ENCODE measurements around the gene SEC14L5.
"Not testable (repeated sequence)": the region's sequence is repeated elsewhere in the genome, so short reads cannot be mapped to it uniquely, and the experiment has no call there.

SEC14L5 gene

DNA sequence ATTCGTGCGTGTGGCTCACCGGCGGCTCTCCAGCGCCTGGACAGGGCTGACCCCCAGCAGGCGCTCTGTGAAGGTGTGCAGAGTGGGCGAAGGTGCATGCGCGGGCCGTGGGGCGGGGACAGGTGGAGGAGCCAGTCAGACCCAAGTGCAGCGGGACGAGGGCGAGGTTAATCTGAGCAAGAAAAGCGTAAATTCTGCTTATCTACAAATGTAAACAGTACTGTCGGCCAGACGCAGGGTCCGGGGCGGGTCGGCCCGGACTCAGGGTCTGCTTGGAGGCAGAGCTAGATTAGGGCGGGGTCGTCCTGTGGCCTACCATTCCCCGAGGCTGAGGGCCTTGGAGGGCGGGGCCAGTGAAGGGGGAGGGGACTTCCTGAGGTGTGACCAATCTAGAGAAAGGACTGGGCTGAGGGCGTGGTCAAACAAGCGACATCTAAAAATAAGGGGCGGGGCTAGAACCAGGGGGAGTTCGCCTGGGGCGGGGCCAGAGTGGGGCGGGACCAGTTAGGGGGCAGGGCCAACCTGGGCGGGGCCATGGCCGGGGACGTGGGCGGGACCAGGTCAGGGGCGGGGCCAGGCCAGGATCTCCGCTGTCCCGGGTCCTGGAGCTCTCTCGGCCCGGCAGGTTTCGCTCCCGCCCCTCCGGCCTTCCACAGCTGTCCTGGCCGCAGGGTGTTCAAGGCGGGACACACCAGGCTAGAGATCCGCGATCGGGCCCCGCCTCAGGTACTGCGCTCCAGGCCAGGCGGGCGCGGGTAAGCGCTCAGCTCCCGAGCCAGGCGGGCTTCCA is at the start of gene SEC14L5:
SEC14L5 (plus strand) TSS at position 611 of the 790 bp plus-strand sequence. CDS start 994 bp downstream, outside the sequence.
- DNase-seq = peak; percentile 98

DNA sequence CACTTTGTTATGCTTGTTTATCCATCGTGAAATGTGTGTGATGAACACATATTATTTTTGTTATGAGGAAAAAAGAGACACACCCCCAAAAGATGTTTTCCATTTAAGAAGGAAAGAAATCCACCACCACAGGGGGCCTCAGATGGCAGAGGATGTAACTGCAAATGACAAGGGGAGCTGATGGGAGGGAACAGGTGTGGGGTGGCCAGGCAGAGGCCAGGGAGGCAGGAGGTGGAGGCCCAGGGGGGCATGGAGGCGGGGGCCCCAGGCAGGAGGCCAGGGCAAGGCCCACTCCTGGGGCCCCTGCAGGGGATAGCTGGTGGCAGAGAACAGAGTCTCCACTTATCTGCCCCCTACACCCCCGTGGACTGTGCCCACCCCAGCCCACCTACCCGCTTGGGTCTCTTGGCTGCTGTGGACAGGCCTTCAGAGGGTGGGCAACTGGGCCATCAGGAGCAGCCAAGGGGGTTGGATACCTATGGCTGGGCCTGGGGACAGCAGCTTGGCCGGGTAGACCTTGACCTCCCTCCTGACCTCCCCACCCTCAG is 49.2 kb upstream of the SEC14L5 start:
- DNase-seq = no peak

DNA sequence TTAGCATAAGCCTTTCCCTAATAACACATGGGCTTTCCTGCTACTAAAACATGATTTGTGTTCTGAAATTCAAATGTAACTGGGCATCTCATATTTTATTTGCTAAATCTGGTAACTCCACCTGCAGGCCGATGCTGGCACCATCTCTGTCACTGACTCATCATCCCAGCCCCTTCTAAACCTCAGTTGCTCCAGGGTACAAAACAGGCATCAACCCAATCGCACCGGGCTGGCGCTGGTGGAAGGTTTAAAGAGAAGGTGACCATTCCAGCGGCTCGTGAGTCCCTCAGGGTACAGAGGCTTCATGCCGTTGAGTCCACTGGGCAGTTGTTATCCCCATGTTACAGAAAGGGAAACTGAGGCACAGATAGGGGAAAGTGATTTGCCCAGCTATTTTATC is 48.3 kb upstream of the SEC14L5 start:
- DNase-seq = no peak

DNA sequence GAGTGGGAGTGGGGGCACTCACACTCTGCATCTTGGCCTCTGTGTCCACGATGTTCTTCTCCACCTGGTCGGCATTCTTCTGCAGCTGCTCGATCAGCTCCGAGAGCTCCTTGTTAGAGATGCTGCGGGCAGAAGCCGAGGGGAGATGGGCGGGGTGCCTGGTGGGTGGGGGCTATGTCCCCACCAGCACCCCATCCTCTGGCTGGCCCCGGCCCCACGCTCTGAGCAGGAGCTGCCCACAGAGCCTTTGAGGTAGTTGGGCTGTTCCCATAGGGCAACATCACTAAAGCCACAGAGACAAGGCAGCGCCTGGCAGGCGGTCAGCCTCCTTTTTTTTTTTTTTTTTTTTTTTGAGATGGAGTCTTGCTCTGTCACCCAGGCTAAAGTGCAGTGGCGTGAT is 47.3 kb upstream of the SEC14L5 start:
- DNase-seq = no peak

DNA sequence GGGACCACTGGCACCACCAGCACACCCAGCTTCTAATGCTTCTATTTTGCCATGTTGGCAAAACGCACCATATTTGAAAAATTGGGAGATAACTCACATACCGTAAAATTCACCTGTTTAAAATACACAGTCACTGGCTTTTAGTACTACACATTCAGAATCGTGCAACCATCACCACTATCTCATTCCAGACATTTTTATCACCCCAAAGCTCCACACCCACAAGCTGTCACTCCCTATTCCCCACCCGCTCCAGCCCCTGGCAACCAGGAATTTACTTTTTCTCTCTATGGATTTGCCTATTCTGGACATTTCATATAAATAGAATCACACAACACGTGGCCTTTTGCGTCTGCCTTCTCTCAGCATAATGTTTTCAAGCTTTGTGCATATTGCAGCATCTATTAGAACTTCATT is 46.2 kb upstream of the SEC14L5 start:
- DNase-seq = no peak

DNA sequence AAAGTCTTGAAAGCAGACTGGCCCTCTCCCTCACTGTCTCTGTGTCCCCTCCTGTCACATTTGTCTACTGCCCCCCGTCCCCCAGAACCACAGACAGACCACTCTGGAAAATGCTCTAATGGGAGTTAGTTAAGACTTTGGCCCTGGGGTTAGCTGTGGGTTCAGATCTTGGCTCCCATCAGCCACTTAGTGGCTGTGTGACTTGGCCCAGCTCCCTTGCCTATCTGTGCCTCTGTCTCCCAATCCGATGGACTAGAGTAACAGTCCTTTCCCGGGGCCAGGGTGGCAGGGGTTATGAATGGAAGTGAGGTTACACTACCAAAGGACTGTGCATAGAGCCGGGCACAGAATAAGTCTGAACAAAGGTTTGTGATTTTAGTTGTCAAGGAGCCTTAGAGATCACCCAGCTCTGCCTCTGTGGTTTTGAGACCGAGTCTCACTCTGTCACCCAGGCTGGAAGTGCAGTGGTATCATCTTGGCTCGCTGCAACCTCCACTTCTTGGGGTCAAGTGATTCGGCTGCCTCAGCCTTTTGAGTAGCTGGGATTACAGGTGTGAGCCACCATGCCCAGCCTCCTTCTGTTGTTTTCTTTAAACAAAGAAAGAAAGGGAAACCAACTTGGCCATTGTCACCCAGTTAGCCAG is 44.9 kb upstream of the SEC14L5 start:
- DNase-seq = no peak

DNA sequence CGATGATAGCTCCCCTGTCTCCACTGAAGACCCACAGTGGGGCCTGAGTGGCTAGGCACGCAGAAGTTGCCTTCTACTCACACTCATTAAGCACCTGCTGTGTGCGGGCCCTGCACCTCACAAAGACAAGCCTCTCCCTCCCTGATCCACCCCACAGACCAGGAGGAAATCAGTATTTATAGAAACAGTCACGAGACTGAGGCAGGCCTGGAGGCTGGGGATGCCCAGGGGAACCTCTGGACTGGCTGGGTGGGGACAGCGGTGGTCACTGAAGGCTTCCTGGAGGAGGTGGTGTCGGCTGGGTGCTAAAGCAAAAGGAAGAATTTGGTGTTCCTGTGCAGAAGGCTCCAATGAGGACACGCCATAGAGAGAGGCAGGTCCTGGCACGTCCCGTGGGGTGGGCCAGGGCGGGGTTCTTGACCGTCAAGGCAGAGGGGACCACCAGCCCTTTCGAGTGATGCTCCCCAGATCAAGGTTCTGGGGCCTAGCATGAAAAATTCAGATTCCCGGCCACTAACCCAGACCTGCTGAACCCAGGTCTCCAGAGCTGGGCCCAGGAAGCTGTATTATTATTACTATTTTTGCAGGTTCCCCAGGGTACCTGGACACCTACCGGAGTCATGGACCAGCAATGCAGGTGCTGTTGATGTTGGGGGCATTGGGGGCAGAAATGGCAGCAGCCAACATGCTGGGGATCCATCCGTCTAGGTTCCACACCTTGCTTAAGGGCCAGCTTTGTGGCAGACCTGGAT is 44.2 kb upstream of the SEC14L5 start:
- DNase-seq = no peak

DNA sequence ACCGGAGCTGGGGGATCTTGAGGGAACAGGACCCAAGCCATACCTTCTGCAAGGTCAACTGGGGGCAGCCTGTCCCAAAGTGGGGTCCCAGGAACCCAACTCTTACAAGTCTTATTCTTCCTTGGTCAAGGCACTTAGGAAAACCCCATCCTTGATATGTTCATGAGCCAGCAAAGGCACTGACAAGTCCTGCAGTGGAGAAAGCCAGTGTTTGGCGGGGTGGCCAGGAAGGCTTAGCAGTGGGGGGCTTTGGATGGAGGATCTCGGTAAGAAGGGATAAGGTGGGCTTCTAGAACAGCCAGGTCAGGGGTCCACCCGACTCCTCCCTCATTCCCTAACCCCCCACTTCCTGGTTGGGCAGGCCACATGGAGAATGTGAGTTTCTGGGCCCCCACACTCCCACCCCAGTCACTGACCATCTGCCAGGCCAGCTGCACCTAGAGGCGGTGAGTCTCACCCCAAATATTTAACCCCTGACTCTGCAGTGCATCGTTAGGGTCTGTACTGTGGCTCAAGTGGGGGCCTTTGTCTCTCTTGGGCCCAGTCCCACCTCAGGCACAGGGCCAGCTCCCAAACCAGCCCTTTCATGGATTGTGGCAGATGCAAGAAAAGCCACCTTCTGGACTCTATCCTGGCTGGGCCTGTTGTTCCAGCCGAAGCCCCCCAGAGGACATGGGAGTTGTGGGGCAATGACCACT is 43.5 kb upstream of the SEC14L5 start:
- DNase-seq = no peak

DNA sequence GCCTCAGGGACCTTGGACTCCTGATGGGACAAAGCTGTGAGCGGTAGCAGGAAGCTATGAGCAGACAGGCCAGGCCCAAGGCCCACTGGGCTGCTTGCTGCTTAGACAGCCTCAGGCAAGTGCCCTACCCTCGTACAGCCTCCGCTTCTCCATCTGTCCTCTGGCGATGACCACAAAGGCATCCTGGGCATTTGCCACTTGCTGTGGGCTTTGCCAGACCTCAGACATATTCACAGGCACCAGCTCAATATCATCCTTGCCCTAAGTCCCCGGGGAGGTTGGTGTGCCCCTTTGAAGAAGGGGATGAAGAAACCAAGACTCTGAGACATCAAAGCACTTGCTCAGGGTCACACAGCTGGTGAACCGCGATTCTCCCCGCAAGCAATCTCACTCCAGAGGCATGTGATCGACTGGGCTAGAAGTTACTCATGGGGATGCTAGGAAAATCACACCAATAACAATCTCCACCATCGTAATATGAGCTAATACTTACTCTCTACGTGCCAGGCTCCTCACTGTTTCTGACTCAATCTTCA is 42.8 kb upstream of the SEC14L5 start:
- DNase-seq = no peak

DNA sequence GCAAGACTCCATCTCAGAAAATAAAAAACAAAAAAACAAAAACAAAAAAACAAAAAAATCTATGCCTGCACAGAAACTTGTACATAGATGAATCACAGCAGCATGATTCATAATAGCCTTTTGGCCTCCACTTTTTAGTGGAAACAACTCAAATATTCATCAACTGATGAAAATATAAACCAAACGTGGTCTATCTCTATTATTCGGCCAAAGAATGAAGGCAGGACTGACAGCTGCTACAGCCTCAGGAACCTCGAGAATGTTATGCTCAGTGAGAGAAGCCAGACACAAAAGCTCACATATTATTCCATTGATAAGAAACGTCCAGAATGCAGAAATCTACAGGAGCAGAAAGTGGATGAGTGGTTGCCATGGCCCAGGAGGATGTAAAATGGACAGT is 41.0 kb upstream of the SEC14L5 start:
- no peak for DNase-seq

DNA sequence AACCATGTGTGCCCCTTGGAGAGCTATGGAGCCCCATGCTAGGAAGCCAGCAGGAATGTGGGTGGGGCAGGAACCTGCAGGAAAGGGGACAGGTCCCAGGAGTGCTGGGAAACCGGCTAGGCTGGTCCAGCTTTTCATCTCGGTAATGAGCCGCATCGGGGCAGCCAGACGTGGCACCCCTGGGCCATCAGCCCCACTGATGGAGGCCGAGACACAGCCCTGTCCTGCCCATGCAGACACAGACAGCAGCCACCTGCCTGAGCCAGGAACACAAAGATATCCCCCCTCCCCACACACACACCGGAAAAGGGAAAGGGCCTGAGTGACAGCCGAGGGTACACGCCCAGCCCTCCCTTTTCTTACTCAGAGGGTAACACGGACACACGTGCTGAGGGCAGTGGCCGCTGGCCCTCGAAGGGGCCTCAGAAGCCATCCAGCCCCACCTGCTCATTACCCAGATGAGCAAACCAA is 39.3 kb upstream of the SEC14L5 start:
- no peak for DNase-seq

DNA sequence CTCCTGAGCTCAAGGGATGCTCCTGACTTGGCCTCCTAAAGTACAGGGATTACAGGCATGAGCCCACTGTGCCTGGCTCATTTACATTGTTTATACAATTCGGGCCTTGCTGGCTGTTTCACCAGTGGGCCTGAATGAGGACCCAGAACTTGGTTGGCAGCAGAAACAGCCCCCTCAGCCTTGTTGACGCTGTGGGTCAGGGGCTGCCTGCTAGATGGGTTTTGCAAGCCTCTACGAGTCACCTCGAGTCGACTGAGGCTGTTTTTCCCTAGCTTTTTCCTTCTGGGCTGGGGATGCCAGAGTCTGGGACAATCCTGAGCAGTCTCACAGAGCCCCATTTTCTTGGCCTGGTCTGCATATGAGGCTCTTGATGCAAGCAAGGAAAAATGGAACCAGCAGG is 37.3 kb upstream of the SEC14L5 start:
- DNase-seq = no peak

DNA sequence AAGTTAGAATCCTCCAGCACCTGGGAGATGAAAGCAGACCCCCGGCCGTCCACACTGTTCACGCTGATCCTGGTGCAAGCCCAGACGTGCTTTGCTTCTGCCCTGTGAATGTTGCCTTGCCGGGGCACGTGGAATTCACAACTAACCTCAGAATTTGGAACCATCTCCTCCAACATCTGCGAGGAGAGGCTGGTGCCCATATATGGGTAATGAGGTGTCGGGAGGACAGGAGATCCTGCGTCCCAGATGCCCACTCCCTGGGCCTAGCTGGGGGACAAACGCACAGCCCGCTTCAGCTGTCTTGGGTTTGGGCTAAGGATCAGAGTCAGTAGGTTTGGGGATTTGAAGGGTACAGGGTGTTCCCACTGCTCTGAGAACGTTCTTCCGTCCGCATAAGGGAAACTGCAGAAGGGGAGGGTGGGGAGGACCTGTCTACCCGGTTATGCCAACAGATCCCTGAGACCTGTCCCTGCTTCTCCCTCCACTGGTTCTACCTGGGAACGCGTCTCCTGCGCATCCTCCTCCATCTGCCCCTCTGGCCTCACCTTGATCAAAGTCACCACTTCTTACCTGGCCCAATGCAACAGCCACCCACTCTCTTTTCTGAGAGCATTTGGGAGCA is 35.3 kb upstream of the SEC14L5 start:
- no peak for DNase-seq

DNA sequence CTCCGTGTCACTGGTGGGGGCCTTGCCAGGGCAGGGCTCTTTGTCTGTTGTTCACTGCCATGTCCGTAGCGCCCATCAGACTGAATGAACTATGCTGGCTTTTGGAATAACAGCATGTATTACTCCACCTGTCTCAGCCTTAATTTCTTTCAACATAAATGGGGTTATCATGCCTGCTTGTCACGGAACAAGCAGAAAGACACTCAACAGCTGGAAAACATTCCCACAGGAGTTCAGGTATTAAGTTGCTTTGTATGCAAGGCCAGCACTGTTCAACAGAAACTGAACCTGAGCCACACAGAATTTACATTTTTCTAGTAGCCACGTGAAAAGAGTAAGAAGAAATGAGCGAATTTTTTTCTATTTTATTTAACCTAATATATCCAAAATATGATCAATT is 34.3 kb upstream of the SEC14L5 start:
- no peak for DNase-seq

DNA sequence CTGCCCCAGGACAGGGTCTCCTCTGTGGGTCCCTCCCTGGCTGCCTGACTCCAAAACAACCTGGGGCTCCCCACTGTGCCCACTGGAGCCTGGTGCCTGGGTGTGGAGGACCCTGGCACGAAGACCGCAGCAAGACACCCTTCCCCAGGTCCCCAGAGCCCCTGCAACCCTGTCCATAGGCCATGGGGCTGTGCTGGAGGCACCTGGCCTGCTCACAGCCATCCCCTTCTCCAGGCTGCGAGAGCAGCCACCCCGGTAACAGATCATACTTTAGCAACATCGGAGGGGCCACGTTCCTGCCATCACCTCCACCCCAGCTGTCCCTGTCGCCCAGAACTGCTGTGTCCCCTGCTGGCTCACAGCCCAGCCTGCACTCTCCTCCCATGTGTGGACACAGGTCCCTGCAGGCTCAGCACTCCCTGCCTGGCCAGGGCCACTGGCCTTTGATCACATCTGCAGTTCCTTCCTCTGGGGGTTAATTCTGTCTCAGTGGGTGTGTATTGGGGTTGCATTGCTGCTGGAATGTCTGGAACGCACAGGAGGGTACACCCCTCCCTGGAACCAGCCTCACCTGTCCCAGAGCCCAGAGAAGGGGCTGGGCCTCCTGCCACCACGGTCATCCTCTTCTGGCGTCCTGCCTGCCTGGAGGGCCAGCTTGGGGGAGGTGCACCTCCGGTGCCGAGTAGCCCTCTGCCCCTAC is 33.4 kb upstream of the SEC14L5 start:
- DNase-seq = no peak

DNA sequence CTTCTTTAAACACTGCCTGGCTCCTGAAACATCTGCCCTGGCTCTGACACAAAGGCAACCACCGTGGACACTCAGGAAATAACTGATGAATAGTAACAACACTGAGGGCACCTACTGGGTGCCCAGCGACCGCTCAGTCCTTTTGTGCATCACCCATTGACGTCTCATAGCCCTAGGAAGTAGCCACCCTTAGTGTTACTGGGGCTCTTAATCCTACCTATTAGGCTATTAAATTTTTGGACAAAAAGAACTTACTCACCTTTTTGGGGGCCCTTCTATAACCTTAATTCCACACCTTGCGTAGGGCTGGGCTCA is 32.9 kb upstream of the SEC14L5 start:
- no peak for DNase-seq

DNA sequence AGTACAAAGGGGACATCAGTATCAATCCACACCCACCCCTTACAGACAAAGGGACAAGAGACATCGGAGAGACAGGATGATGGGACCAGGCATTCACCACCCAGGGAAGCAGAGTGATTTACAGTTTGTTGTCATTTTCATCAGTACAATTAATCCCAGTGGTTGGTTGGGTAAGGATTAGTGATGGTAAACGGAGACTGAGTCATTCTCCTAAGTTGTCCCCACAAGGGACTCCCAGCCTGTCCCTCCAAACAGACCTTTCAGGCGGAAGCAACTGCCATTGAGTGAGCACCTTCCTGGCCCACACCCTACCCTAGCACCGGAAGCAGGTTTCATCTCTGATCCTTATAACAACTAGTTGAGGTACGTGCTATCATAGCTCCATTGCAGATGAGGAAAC is 32.3 kb upstream of the SEC14L5 start:
- DNase-seq = no peak

DNA sequence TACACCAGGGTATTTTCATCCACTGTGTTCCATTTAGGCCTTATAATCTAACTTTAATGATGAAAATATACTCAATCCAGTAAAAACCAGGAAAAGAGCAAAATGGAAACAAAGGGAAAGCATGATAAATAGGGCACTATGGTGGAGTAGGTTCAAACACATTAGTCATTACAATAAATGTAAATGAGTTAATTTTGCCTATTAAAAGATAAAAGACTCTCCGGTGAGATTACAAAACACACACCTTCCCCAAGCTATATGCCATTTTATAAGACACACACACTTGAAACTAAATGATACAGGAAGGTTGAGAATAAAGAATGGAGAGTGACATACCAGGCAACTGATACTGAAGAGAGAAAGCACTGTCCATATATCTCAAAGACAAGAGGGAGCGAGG is 31.2 kb upstream of the SEC14L5 start:
- DNase-seq = no peak

DNA sequence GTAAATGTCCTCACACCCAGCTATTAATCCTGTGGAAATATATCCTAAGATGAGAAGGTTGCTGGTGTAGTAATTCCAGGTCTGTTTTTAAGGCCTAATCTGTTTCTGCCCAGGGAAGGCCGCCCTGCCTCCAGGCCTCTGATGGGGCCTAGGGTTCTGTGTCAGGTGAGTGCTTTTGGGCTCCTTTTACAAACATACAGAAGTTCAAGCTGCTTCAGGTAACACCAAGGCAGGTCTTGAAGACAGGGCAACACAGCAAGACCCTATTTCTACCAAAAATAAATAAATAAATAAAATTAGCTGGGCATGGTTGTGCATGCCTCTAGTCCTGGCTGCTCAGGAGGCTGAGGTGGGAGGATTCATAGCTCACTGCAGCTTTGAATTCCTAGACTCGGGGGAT is 30.5 kb upstream of the SEC14L5 start:
- DNase-seq = no peak

DNA sequence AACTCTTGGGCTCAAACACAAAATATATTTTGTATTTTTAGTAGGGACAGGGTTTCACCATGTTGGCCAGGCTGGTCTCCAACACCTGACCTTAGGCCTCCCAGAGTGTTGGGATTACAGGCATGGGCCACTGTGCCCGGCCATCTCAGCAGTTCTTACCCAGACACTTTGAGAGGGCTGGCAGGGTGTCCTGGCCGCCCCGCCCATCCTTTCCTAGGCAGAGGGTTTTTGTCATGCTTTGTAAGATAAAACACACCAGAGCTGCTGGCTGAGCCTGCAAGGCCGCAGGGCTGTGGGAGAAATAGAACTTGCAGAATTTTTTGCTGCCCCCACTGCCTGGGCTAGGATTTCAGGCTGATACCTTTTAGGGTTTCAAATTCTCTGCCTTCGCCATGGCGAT is 29.9 kb upstream of the SEC14L5 start:
- DNase-seq = no peak

DNA sequence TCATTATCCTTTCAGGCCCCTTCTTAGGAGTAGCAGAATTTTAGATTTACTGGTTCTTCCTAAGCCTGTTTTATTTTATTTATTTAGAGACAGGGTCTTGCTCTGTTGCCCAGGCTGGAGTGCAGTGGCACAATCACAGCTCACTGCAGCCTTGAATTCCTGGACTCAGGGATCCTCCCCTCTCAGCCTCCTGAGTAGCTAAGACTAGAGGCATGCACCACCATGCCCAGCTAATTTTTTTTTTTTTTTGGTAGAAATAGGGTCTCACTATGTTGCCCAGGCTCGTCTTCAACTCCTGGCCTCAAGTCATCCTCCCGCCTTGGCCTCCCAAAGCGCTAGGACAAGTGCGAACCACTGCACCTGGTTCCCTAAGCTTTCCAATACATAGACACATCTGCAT is 28.5 kb upstream of the SEC14L5 start:
- not testable (repeated sequence) for DNase-seq

DNA sequence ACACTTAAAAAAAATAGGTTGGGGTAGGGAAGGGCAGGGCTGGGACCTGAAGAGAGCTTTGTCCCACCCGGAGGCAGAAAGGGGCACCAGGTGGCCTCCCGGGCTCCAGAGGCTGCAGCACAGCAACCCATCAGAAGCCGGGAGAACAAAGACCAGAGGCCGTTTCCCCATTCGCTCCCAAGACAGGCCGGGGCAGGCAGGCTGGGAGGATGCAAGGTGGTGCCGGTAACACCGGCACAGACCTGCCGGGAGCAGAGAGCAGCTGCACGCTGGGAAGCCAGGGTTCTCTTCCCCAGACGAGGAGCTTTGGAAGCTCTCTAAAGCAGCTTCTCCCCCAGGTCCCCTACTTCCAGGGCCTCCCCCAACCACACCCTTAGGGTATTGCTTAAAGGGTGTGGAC is 26.7 kb upstream of the SEC14L5 start:
- DNase-seq = no peak

Data from OCI-M1 (cell line).